HAP-1 (cell line): Measurements from ENCODE around the gene SMAD1.
"Not testable (repeated sequence)": the region's sequence is repeated elsewhere in the genome, so short reads cannot be mapped to it uniquely, and the experiment has no call there.

ENCODE experiments used
- DNase-seq, 2 experiments: peaks; one replicate each; pipeline ENCODE4 v3.0.0-alpha.2; 2016 to 2020; ENCODE audit warnings: low spot score in 2 of 2
- H3K27me3 ChIP-seq: fragments of 250-450 bp; sonication (Bioruptor Pico); 2 replicates; pipeline ENCODE4 v1.5.1; 2020; ENCODE audit warnings: low read depth, mild to moderate bottlenecking, moderate library complexity
- H3K36me3 ChIP-seq: fragments of 250-450 bp; sonication (Bioruptor Pico); replicated peaks from 2 replicates; pipeline ENCODE4 v1.5.1; 2020; ENCODE audit warnings: mild to moderate bottlenecking
- H3K4me1 ChIP-seq: fragments of 250-450 bp; sonication (Bioruptor Pico); 2 replicates; pipeline ENCODE4 v1.5.1; 2020; ENCODE audit warnings: mild to moderate bottlenecking
- H3K4me3 ChIP-seq: fragments of 250-450 bp; sonication (Bioruptor Pico); 2 replicates; pipeline ENCODE4 v1.5.1; 2020; ENCODE audit warnings: mild to moderate bottlenecking, moderate library complexity
- H3K9me3 ChIP-seq: fragments of 250-450 bp; sonication (Bioruptor Pico); 2 replicates; pipeline ENCODE4 v1.5.1; 2020; ENCODE audit warnings: mild to moderate bottlenecking, moderate library complexity
- in situ Hi-C: fragments of 300-500 bp; cut with MboI; formaldehyde crosslinking; loops from 3 replicates; pipeline ENCODE4 v1.14.3; 2020; ENCODE audit warnings: low sequenced_read_pairs, inconsistent platforms, mixed read lengths

Gene SMAD1

GRCh38 chr4:145524552-145524951, 42.9 kb downstream of the SMAD1 start:
- no peak overlapping the region for H3K4me3 ChIP-seq
- no peaks in the 10 kb centered on the region for H3K36me3 ChIP-seq
- H3K27me3 ChIP-seq = no peaks in the 10 kb centered on the region
- H3K9me3 ChIP-seq = no peaks in the 10 kb centered on the region
- DNase-seq = no peak
- in situ Hi-C loops = no loop called here
- peaks cover 5% of the 10 kb centered on the region for H3K4me1 ChIP-seq

DNA sequence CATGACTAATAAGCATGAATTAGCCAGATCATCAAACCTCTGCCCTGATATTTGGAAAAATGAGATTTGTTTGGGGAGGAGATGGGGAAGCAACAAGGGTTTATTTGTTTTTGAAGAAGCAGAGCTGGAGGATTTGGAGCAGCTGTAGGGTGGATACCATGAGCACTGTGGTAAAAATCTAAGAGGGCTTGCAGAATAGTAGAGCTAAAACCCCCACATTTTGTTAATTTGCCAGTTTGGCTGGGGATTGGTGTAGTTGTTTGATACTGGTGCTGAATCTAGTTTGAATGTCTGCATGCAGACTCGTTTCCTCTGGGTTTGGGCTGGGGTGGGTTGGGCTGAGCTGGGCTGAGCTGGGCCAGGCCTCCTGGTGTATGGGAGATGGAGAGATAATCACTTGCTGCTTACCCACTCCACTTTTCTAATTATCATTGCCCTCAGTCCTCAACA, 43.7 kb downstream of the SMAD1 start:
- Histone ChIP-seq H3K36me3 (no peaks in the 10 kb centered on the region), H3K4me3 (no peak overlapping the region), H3K9me3 (no peaks in the 10 kb centered on the region), H3K27me3 (no peaks in the 10 kb centered on the region), H3K4me1 (peaks cover 5% of the 10 kb centered on the region)
- no peak for DNase-seq
- in situ Hi-C loops = no loop called here

- in situ Hi-C loops = no loop called here
- no peak for DNase-seq
- H3K4me1 ChIP-seq = peaks cover 9% of the 10 kb centered on the region
- no peaks in the 10 kb centered on the region for H3K36me3 ChIP-seq
- H3K9me3 ChIP-seq = no peaks in the 10 kb centered on the region
- no peaks in the 10 kb centered on the region for H3K27me3 ChIP-seq
- no peak overlapping the region for H3K4me3 ChIP-seq
Measured at GRCh38 chr4:145527773-145528172, 46.1 kb downstream of the SMAD1 start.

DNA sequence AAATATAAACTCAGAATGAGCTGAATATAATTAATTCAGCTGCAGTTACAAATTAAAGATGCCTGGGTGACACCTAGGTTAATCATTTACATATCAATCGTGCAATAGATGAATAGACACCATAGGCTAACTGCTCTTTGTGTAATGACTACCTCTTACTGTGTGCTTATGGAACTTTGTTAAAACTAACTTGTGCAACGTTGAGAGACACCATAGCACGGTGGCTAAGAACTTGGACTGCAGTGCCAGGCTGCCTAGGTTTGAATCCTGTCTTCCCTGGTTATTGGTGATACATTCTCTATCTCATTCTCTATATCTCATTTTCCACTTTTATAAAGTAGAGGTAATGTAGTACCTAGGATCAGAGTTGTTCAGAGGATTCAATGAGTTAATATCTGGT, 46.9 kb downstream of the SMAD1 start:
- peak in 1 of 2 experiments; percentile 14 for DNase-seq
- H3K9me3 ChIP-seq = no peaks in the 10 kb centered on the region
- no peaks in the 10 kb centered on the region for H3K36me3 ChIP-seq
- no peak overlapping the region for H3K4me3 ChIP-seq
- H3K27me3 ChIP-seq = no peaks in the 10 kb centered on the region
- in situ Hi-C loops = no loop called here
- H3K4me1 ChIP-seq = peaks cover 9% of the 10 kb centered on the region

- Histone ChIP-seq H3K4me3 (no peak overlapping the region), H3K4me1 (peaks cover 9% of the 10 kb centered on the region), H3K9me3 (no peaks in the 10 kb centered on the region), H3K36me3 (no peaks in the 10 kb centered on the region), H3K27me3 (no peaks in the 10 kb centered on the region)
- no peak for DNase-seq
- in situ Hi-C loops = no loop called here
Measured at GRCh38 chr4:145530189-145530588, 48.5 kb downstream of the SMAD1 start.

DNA sequence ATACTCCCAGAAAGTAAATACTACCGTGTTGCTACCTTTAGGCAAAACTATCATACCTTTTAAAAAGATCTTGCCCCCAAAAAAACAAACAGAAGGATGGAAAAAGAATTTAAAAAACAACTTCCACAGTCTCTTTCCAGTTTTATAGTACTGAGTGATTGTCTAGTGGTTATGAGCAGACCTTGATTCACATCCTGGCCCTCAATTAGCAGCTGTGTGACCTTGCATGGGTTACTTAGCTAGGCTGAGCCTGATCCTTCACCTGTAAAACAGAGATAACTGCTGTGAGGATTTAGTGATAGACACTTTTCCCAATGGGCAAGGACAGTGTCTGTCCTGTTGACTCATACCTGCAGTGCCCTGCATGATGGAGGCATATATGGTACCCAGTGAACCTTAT, 49.0 kb downstream of the SMAD1 start:
- Histone ChIP-seq H3K4me3 (no peak overlapping the region), H3K4me1 (peaks cover 9% of the 10 kb centered on the region), H3K36me3 (no peaks in the 10 kb centered on the region), H3K9me3 (no peaks in the 10 kb centered on the region), H3K27me3 (no peaks in the 10 kb centered on the region)
- DNase-seq = no peak
- in situ Hi-C loops = no loop called here

DNA sequence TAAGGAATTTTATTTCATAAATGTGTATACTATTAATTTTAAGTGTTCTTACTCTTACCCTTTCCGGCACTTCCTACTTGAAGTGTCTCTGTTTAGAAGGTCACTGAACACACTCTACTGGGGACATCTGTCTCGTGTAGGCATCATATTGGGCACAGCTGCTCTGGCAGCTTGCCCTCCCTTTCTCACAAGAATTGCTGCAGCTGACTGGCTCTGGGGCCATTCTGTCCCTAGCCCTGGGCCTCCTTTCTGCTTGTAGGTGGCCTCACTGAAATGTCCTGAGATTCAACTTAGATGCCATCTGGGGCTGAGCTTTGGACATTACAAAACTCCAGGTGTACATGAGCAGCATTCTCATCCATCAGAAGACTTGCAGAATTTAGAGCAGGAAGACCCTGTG, 49.6 kb downstream of the SMAD1 start:
- in situ Hi-C loops = no loop called here
- no peak for DNase-seq
- peaks cover 9% of the 10 kb centered on the region for H3K4me1 ChIP-seq

DNA sequence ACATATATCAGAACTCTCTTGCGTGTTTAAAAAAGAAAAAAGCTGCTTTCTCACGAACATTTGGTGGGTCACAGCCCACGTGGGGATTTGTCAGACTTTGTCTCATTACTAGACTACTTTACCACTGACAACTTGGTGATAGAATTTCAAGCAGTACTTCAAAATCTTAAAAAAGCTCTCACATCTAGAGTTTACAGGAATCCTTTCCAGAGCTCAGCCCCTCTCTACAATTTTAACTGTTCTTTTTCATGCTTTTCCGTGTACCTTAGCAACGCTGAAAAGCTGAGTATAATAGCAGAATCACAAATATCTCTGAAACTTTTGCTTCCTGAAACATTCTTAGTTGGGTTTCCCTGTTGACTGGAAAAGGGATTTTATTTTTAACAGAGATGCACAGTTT, 50.2 kb downstream of the SMAD1 start:
- no peak for DNase-seq
- Histone ChIP-seq H3K4me1 (peaks cover 6% of the 10 kb centered on the region), H3K27me3 (no peaks in the 10 kb centered on the region), H3K4me3 (no peak overlapping the region), H3K9me3 (no peaks in the 10 kb centered on the region), H3K36me3 (no peaks in the 10 kb centered on the region)
- in situ Hi-C loops = no loop called here

More for the DNA sequence above, 49.6 kb downstream of the SMAD1 start:
- Histone ChIP-seq H3K9me3 (no peaks in the 10 kb centered on the region), H3K4me3 (no peak overlapping the region), H3K36me3 (no peaks in the 10 kb centered on the region), H3K27me3 (no peaks in the 10 kb centered on the region)

- H3K9me3 ChIP-seq = no peaks in the 10 kb centered on the region
- H3K4me3 ChIP-seq = no peak overlapping the region
- in situ Hi-C loops = no loop called here
- peaks cover 6% of the 10 kb centered on the region for H3K4me1 ChIP-seq
- DNase-seq = no peak
- H3K27me3 ChIP-seq = no peaks in the 10 kb centered on the region
- H3K36me3 ChIP-seq = no peaks in the 10 kb centered on the region
Measured at GRCh38 chr4:145533001-145533400, 51.3 kb downstream of the SMAD1 start.

GRCh38 chr4:145533415-145533814, 51.8 kb downstream of the SMAD1 start:
- H3K9me3 ChIP-seq, H3K4me3 ChIP-seq, H3K27me3 ChIP-seq, H3K4me1 ChIP-seq, DNase-seq, in situ Hi-C loops, H3K36me3 ChIP-seq: not testable (repeated sequence)

DNA sequence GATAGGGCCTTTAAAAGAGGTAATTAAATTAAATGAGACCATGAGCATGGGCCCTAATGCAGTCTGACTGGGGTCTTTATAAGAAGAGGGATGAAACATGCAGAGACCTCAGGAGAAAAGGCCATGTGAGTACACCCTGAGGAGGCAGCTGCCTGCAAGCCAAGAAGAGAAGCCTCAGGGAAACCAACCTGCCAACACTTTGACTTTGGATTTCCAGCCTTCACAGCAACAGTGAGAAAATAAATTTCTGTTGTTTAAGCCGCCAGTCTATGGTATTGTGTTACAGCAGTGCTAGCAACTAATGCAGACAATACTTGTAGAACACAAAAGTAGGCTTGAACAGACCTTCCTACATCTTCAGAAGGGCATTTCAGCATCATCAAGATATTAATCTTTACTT, 52.3 kb downstream of the SMAD1 start:
- no peaks in the 10 kb centered on the region for H3K27me3 ChIP-seq
- no peaks in the 10 kb centered on the region for H3K9me3 ChIP-seq
- peaks cover 4% of the 10 kb centered on the region for H3K4me1 ChIP-seq
- H3K4me3 ChIP-seq = no peak overlapping the region
- DNase-seq = no peak
- in situ Hi-C loops = no loop called here
- H3K36me3 ChIP-seq = no peaks in the 10 kb centered on the region

- in situ Hi-C loops = no loop called here
- peaks cover 6% of the 10 kb centered on the region for H3K4me1 ChIP-seq
- no peaks in the 10 kb centered on the region for H3K27me3 ChIP-seq
- H3K36me3 ChIP-seq = no peaks in the 10 kb centered on the region
- H3K9me3 ChIP-seq = no peaks in the 10 kb centered on the region
- H3K4me3 ChIP-seq = no peak overlapping the region
- DNase-seq = no peak
Measured at GRCh38 chr4:145535202-145535601, 53.5 kb downstream of the SMAD1 start.

- DNase-seq = no peak
- in situ Hi-C loops = no loop called here
- Histone ChIP-seq H3K27me3 (no peaks in the 10 kb centered on the region), H3K4me3 (no peak overlapping the region), H3K36me3 (no peaks in the 10 kb centered on the region; the same call in 1 of the 2 replicates), H3K4me1 (peaks cover 8% of the 10 kb centered on the region), H3K9me3 (no peaks in the 10 kb centered on the region)
Measured at GRCh38 chr4:145536044-145536443, 54.4 kb downstream of the SMAD1 start.

DNA sequence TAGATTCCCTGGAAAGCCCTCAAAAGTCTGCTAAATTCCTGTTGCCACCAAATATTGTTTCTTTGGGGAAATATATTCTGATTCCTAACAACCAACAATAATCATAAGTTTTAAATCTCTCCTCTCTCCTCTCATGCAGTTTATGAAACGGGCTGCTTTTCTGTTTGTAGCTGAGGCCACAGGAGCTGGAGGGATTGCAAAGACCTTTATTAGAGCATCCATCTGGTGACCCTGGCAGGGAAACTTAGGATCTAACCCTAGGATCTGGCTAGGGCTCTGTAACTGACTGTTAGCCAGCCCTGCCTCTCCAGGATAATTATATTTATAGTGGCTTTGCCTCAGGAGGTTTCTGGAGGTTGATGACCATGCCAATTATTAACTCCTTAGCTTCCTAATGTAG, 56.9 kb downstream of the SMAD1 start:
- Histone ChIP-seq H3K36me3 (no peaks in the 10 kb centered on the region; the same call in 1 of the 2 replicates), H3K27me3 (no peaks in the 10 kb centered on the region), H3K4me1 (0 out of 2 replicates have a peak, but pooled peaks cover 4% of the 10 kb centered on the region), H3K4me3 (no peak overlapping the region), H3K9me3 (no peaks in the 10 kb centered on the region)
- no peak for DNase-seq
- in situ Hi-C loops = no loop called here

DNA sequence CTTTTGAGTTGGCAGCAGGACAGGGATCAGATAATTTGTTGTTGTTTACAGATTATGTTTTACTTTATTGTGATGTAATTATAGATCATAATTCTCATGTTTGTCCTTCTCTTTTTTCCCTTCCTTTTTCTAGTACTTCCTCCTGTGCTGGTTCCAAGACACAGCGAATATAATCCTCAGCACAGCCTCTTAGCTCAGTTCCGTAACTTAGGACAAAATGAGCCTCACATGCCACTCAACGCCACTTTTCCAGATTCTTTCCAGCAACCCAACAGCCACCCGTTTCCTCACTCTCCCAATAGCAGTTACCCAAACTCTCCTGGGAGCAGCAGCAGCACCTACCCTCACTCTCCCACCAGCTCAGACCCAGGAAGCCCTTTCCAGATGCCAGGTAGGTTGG, 58.0 kb downstream of the SMAD1 start:
- H3K36me3 ChIP-seq = no peaks in the 10 kb centered on the region; the same call in 1 of the 2 replicates
- no peak for DNase-seq
- peaks cover 4% of the 10 kb centered on the region; the same call in 1 of the 2 replicates for H3K4me1 ChIP-seq
- no peak overlapping the region for H3K4me3 ChIP-seq
- H3K9me3 ChIP-seq = no peaks in the 10 kb centered on the region
- no peaks in the 10 kb centered on the region for H3K27me3 ChIP-seq
- in situ Hi-C loops = no loop called here
